Thoracic aorta (tissue), 2 donors: ENCODE results near the gene NEDD4L. TPM values are rescaled to one million over a fixed set of nuclear protein-coding genes. Genes with fewer than 3 reads are reported as not detected.

Experiments
- ATAC-seq: fragments of 150-250 bp; one replicate; pipeline ENCODE4 v1.8.0; 2017; ENCODE audit warnings: low read depth; ENCODE audit not compliant: insufficient number of reproducible peaks, low FRiP score
- DNase-seq: peaks from one replicate; pipeline ENCODE4 v3.0.0-alpha.2; 2020; ENCODE audit warnings: low spot score
- H3K27ac ChIP-seq, 2 donors: fragments of 200-600 bp; sonication (generic); 1 replicate in 1 of 2; 2 replicates in 1 of 2; pipeline ENCODE4 v1.5.1; 2016; ENCODE audit warnings: mild to moderate bottlenecking in 2 of 2, moderate library complexity in 2 of 2
- H3K27me3 ChIP-seq: fragments of 200-600 bp; sonication (generic); replicated peaks from 2 replicates; pipeline ENCODE4 v1.6.0; 2016; ENCODE audit warnings: mild to moderate bottlenecking; ENCODE audit not compliant: insufficient read depth
- H3K36me3 ChIP-seq: fragments of 200-600 bp; sonication (generic); one replicate; pipeline ENCODE4 v1.5.1; 2016
- H3K4me1 ChIP-seq, 2 donors: fragments of 200-600 bp; sonication (generic); 1 replicate in 1 of 2; 2 replicates in 1 of 2; pipeline versions ENCODE4 v1.5.1 to v1.6.0; 2016; ENCODE audit warnings: low read depth in 2 of 2, mild to moderate bottlenecking in 1 of 2; ENCODE audit not compliant: control insufficient read depth in 1 of 2
- H3K4me3 ChIP-seq: fragments of 200-600 bp; sonication (generic); 2 replicates; pipeline ENCODE4 v1.5.1; 2016; ENCODE audit warnings: mild to moderate bottlenecking
- H3K9me3 ChIP-seq: fragments of 200-600 bp; sonication (generic); 2 replicates; pipeline ENCODE4 v1.5.1; 2016
- CTCF ChIP-seq: fragments of 200-600 bp; sonication (generic); IDR thresholded peaks from one replicate; pipeline ENCODE4 v1.5.1; 2019; ENCODE audit warnings: antibody characterized with exemption
- total RNA-seq, 2 donors: library from RNA; depleted of rRNA; stranded (reverse); fragments of >200 nt; gene quantifications; one replicate each; pipeline versions ENCODE4 v1.1.0 to v1.2.3, GENCODE V29; 2016

Gene NEDD4L
- total RNA-seq, 2 donors from 2014 or later: 13.9 to 22.9 TPM

- no peaks in the 10 kb centered on the region for H3K27me3 ChIP-seq
- H3K4me3 ChIP-seq: no peak overlapping the region
- H3K27ac ChIP-seq: no peak overlapping the region
- no peaks in the 10 kb centered on the region for H3K9me3 ChIP-seq
- H3K36me3 ChIP-seq: no peaks in the 10 kb centered on the region
- DNase-seq: no peak
- no peak for ATAC-seq
- no peak for TF ChIP-seq CTCF
- peaks cover 0 to 9% of the 10 kb centered on the region in 2 donors for H3K4me1 ChIP-seq
These were observed 242.8 kb downstream of the NEDD4L start for GRCh38 chr18:58286632-58287352.

GRCh38 chr18:58287353-58288274 lies 243.6 kb downstream of the NEDD4L start:
- ATAC-seq (no peak), DNase-seq (no peak)
- Histone ChIP-seq H3K4me3 (no peak overlapping the region), H3K36me3 (no peaks in the 10 kb centered on the region), H3K27me3 (no peaks in the 10 kb centered on the region), H3K27ac (no peak overlapping the region), H3K4me1 (peaks cover 0 to 9% of the 10 kb centered on the region in 2 donors), H3K9me3 (no peaks in the 10 kb centered on the region)
- no peak for TF ChIP-seq CTCF

- no peaks in the 10 kb centered on the region for H3K36me3 ChIP-seq
- ATAC-seq (no peak), DNase-seq (no peak)
- H3K27me3 ChIP-seq: no peaks in the 10 kb centered on the region
- no peaks in the 10 kb centered on the region for H3K9me3 ChIP-seq
- no peak for TF ChIP-seq CTCF
- H3K27ac ChIP-seq: no peak overlapping the region
- peaks cover 0 to 9% of the 10 kb centered on the region in 2 donors for H3K4me1 ChIP-seq
- no peak overlapping the region for H3K4me3 ChIP-seq
These were observed 245.1 kb downstream of the NEDD4L start for GRCh38 chr18:58288921-58289797.

- Histone ChIP-seq H3K36me3 (no peaks in the 10 kb centered on the region), H3K27ac (no peak overlapping the region), H3K4me3 (no peak overlapping the region), H3K9me3 (no peaks in the 10 kb centered on the region), H3K4me1 (peaks cover 0 to 9% of the 10 kb centered on the region in 2 donors), H3K27me3 (no peaks in the 10 kb centered on the region)
- DNase-seq: no peak
- no peak for TF ChIP-seq CTCF
- ATAC-seq: no peak
These were observed 246.2 kb downstream of the NEDD4L start for GRCh38 chr18:58290116-58290695.
